Right atrium auricular region (tissue), 2 donors: ENCODE data around the gene KRTAP4-1. TPM values are rescaled to one million over a fixed set of nuclear protein-coding genes. Genes with fewer than 3 reads are reported as not detected.

Experiments used
- DNase-seq: peaks from one replicate; pipeline ENCODE4 v3.0.0-alpha.2; 2019; ENCODE audit warnings: low spot score
- H3K27ac ChIP-seq, 2 donors: fragments of 200-600 bp; sonication (generic); 1 replicate in 1 of 2; 2 replicates in 1 of 2; pipeline ENCODE4 v1.5.1; 2016 to 2019
- H3K27me3 ChIP-seq, 2 donors: fragments of 200-600 bp; sonication (generic); one replicate each; pipeline versions ENCODE4 v1.5.1 to v1.6.0; 2017 to 2019
- H3K36me3 ChIP-seq: fragments of 200-600 bp; sonication (generic); one replicate; pipeline ENCODE4 v1.5.1; 2016
- H3K4me1 ChIP-seq, 2 donors: fragments of 200-600 bp; sonication (generic); one replicate each; pipeline versions ENCODE4 v1.5.1 to v1.6.0; 2017 to 2019
- H3K4me3 ChIP-seq, 2 donors: fragments of 200-600 bp; sonication (generic); 1 replicate in 1 of 2; 2 replicates in 1 of 2; pipeline ENCODE4 v1.5.1; 2017 to 2019; ENCODE audit warnings: mild to moderate bottlenecking in 1 of 2, moderate library complexity in 1 of 2
- H3K9me3 ChIP-seq, 2 donors: fragments of 200-600 bp; sonication (generic); one replicate each; pipeline ENCODE4 v1.5.1; 2019
- CTCF ChIP-seq, 2 donors: fragments of 200-600 bp; sonication (generic); IDR thresholded peaks; one replicate each; pipeline ENCODE4 v1.5.1; 2019; ENCODE audit warnings: antibody characterized with exemption in 2 of 2
- total RNA-seq, 2 donors: library from RNA; depleted of rRNA; stranded (reverse); fragments of >200 nt; gene quantifications; one replicate each; pipeline ENCODE4 v1.1.0, GENCODE V29; 2016

KRTAP4-1 gene
- total RNA-seq, 2 donors from 2014 or later = not detected

GRCh38 chr17:41178843-41179616, 5.7 kb downstream of the KRTAP4-1 start:
- no peak for TF ChIP-seq CTCF (IDR thresholded peaks at IDR 0.05)
- no peak for DNase-seq
- no peak overlapping the region for H3K4me3 ChIP-seq
- no peaks in the 10 kb centered on the region for H3K9me3 ChIP-seq
- H3K36me3 ChIP-seq = no peaks in the 10 kb centered on the region
- H3K27ac ChIP-seq = no peak overlapping the region
- no peaks in the 10 kb centered on the region for H3K27me3 ChIP-seq
- no peaks in the 10 kb centered on the region for H3K4me1 ChIP-seq

GRCh38 chr17:41178341-41178740, 6.4 kb downstream of the KRTAP4-1 start:
- no peak for DNase-seq
- Histone ChIP-seq H3K36me3 (no peaks in the 10 kb centered on the region), H3K27me3 (no peaks in the 10 kb centered on the region), H3K4me3 (no peak overlapping the region), H3K9me3 (no peaks in the 10 kb centered on the region), H3K27ac (no peak overlapping the region), H3K4me1 (no peaks in the 10 kb centered on the region)
- no peak for TF ChIP-seq CTCF (IDR thresholded peaks at IDR 0.05)

- no peak for DNase-seq
- TF ChIP-seq CTCF (IDR thresholded peaks at IDR 0.05) = no peak
- H3K4me3 ChIP-seq = no peak within 1 kb of the TSS
- no peaks in the 10 kb centered on the region for H3K27me3 ChIP-seq
- H3K9me3 ChIP-seq = no peaks in the 10 kb centered on the region
- H3K27ac ChIP-seq = no peak within 1 kb of the TSS
- no peaks in the 10 kb centered on the region for H3K36me3 ChIP-seq
- no peaks in the 10 kb centered on the region for H3K4me1 ChIP-seq
Measured at GRCh38 chr17:41177727-41178271, 6.9 kb downstream of the KRTAP4-1 start, which contains the start of gene KRTAP4-2. TSS of gene KRTAP4-2 (minus strand) at chr17:41178221. CDS start at chr17:41178164, 57 bp downstream.

GRCh38 chr17:41176744-41177387, 7.8 kb downstream of the KRTAP4-1 start:
- H3K36me3 ChIP-seq = no peaks in the 10 kb centered on the region
- DNase-seq = no peak
- no peak for TF ChIP-seq CTCF (IDR thresholded peaks at IDR 0.05)
- no peak overlapping the region for H3K27ac ChIP-seq
- no peak overlapping the region for H3K4me3 ChIP-seq
- H3K27me3 ChIP-seq = no peaks in the 10 kb centered on the region
- H3K9me3 ChIP-seq = no peaks in the 10 kb centered on the region
- no peaks in the 10 kb centered on the region for H3K4me1 ChIP-seq

- Histone ChIP-seq H3K4me1 (no peaks in the 10 kb centered on the region), H3K27ac (no peak overlapping the region), H3K9me3 (no peaks in the 10 kb centered on the region), H3K4me3 (no peak overlapping the region), H3K36me3 (no peaks in the 10 kb centered on the region), H3K27me3 (no peaks in the 10 kb centered on the region)
- TF ChIP-seq CTCF (IDR thresholded peaks at IDR 0.05) = no peak
- DNase-seq = no peak
Measured at GRCh38 chr17:41171886-41172285, 12.8 kb downstream of the KRTAP4-1 start.
